OCI-LY3 (cell line): ENCODE results near the gene PXDN.

Experiments used
- CTCF ChIP-seq: fragments of 200-600, 300-600 bp; sonication (generic); IDR thresholded peaks from 2 replicates; pipeline ENCODE4 v1.5.1; 2014; ENCODE audit warnings: antibody characterized with exemption, low read length, low read depth
- EZH2phosphoT487 ChIP-seq: fragments of 200-600 bp; shearing (Covaris generic); IDR thresholded peaks from 2 replicates; pipeline ENCODE4 v1.6.1; 2018; ENCODE audit warnings: antibody characterized with exemption, mixed run types, low read depth

- TF ChIP-seq CTCF (no peak), EZH2phosphoT487 (no peak)
These were observed 90.2 kb downstream of the PXDN start for GRCh38 chr2:1653956-1654695.
